Activated CD4-positive, alpha-beta T cell treated with anti-CD3 and anti-CD28 coated beads, Interleukin-2, amount 10 ng/mL, durations not matched to agents 7 days and 5 days (primary cell): ENCODE data around the gene PRPF19. TPM values are rescaled to one million over a fixed set of nuclear protein-coding genes. Genes with fewer than 3 reads are reported as not detected.
A peak's percentile ranks its signal among the peaks of the same experiment; 100 is the strongest.

Source experiments
- CTCF ChIA-PET: fragments of 350-600 bp; sonication (Branson Sonifier 250); formaldehyde crosslinking; loops from one replicate; lab custom pipeline; 2021; ENCODE audit warnings: antibody characterized with exemption; lab: Charles Lee
- POLR2A ChIA-PET: fragments of 350-600 bp; sonication (Branson Sonifier 250); formaldehyde crosslinking; loops from one replicate; lab custom pipeline; 2021; ENCODE audit warnings: antibody characterized with exemption; lab: Charles Lee
- DNase-seq: peaks from one replicate; pipeline ENCODE4 v3.0.0-alpha.2; 2020
- H3K27ac Mint-ChIP-seq: one replicate; pipeline ENCODE4 v1.8.0; 2021; ENCODE audit warnings: mild to moderate bottlenecking, moderate library complexity, mixed read lengths
- H3K27me3 Mint-ChIP-seq: one replicate; pipeline ENCODE4 v1.8.0; 2021; ENCODE audit warnings: mixed read lengths
- H3K36me3 Mint-ChIP-seq: one replicate; pipeline ENCODE4 v1.8.0; 2021; ENCODE audit warnings: low read depth, mixed read lengths
- H3K4me1 Mint-ChIP-seq: one replicate; pipeline ENCODE4 v1.8.0; 2021; ENCODE audit warnings: mixed read lengths
- H3K4me3 Mint-ChIP-seq: one replicate; pipeline ENCODE4 v1.8.0; 2021; ENCODE audit warnings: mild to moderate bottlenecking, moderate library complexity, mixed read lengths
- H3K9me3 Mint-ChIP-seq: one replicate; pipeline ENCODE4 v1.8.0; 2021; ENCODE audit warnings: mixed read lengths
- total RNA-seq, 2 experiments: library from RNA; stranded (reverse); gene quantifications; one replicate each; pipeline ENCODE4 v1.2.3, GENCODE V29; 2021

Gene PRPF19
- total RNA-seq, 2 experiments from 2014 or later = 125 to 128 TPM

- POLR2A ChIA-PET = no interaction called here
- CTCF ChIA-PET = interaction anchor here (0.8 to 2.6 kb wide), 6 partner anchors 9 to 34 kb away, joined by 3 to 9 read pairs (median 3); partner anchors contain the start of gene PTGDR2
- H3K27me3 Mint-ChIP-seq = peaks cover 2% of the 10 kb centered on the region
Measured at GRCh38 chr11:60864856-60865513, 41.4 kb downstream of the PRPF19 start.

DNA sequence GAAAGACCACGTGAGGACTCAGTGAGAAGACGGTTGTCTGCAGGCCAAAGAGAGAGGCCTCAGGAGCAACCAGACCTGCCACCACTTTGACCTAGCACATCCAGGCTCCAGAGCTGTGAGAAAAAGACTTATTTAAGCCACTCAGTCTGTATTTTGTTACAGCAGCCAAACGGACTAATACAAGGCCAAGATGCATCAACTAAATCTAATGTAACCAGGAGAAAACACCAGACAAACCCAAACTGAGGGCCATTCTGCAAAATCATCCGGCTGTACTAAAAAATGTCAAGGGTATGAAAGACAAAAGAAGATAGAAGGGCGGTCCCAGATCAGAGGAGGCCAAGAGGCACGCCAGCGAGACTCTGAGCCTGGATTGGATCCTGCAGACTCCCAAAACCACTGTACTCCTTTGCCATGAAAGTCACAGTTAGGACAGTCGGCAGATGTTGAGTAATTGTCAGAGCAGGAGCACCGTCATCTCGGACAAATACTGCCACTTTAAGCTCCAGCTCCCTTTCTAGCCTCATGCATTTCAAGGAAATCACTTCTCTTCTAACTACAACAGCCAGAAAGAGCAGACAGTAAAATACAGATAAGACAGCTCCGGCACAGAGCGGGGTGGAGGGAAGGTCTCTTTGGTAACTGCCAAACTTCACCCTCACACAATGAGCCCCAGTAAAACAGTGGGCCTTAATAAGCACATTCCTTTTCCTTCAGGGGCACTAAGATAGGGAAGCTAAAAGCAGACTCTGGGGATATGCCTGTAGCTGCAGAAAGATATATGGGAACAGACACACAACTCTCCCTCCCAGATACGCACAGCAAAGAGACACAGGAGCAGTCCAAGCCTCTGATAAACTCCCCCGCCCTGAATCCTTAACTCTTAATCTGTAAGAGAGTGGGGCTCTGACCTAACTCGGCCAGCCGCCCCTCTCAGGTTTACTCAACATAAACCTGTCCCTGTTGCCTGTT, 42.5 kb downstream of the PRPF19 start:
- Mint-ChIP-seq H3K27me3 (peaks cover 2% of the 10 kb centered on the region), H3K27ac (no peak overlapping the region), H3K36me3 (no peaks in the 10 kb centered on the region), H3K4me3 (no peak overlapping the region), H3K4me1 (peaks cover 32% of the 10 kb centered on the region), H3K9me3 (no peaks in the 10 kb centered on the region)
- DNase-seq = no peak
- ChIA-PET POLR2A (no interaction called here), CTCF (interaction anchor here (1.5 to 1.8 kb wide), 4 partner anchors 7 to 25 kb away, joined by 3 to 5 read pairs (median 4); partner anchors contain the start of gene PTGDR2)

More at GRCh38 chr11:60864856-60865513, 41.4 kb downstream of the PRPF19 start:
- no peak overlapping the region for H3K27ac Mint-ChIP-seq
- no peaks in the 10 kb centered on the region for H3K36me3 Mint-ChIP-seq
- no peak overlapping the region for H3K4me3 Mint-ChIP-seq
- H3K9me3 Mint-ChIP-seq = no peaks in the 10 kb centered on the region
- H3K4me1 Mint-ChIP-seq = peaks cover 32% of the 10 kb centered on the region
- no peak for DNase-seq

- H3K27me3 Mint-ChIP-seq = peaks cover 2% of the 10 kb centered on the region
- peaks cover 36% of the 10 kb centered on the region for H3K4me1 Mint-ChIP-seq
- H3K4me3 Mint-ChIP-seq = no peak overlapping the region
- no peak for DNase-seq
- peaks cover 1% of the 10 kb centered on the region for H3K36me3 Mint-ChIP-seq
- ChIA-PET CTCF (interaction anchor here (1.0 to 1.6 kb wide), 2 partner anchors 18 to 27 kb away, joined by 3 to 4 read pairs; no protein-coding TSS in a partner anchor), POLR2A (no interaction called here)
- H3K9me3 Mint-ChIP-seq = no peaks in the 10 kb centered on the region
- no peak overlapping the region for H3K27ac Mint-ChIP-seq
Measured at GRCh38 chr11:60862171-60862570, 44.2 kb downstream of the PRPF19 start.

GRCh38 chr11:60860943-60861342, 45.4 kb downstream of the PRPF19 start:
- CTCF ChIA-PET = interaction anchor here (1.0 to 1.6 kb wide), 3 partner anchors 9 to 27 kb away, joined by 4 to 5 read pairs (median 5); no protein-coding TSS in a partner anchor
- no peak for DNase-seq
- peaks cover 2% of the 10 kb centered on the region for H3K27me3 Mint-ChIP-seq
- H3K9me3 Mint-ChIP-seq = no peaks in the 10 kb centered on the region
- POLR2A ChIA-PET = interaction anchor here (0.6 to 0.7 kb wide), 2 partner anchors 26 to 52 kb away, joined by 4 to 7 read pairs; no protein-coding TSS in a partner anchor
- no peak overlapping the region for H3K4me3 Mint-ChIP-seq
- peaks cover 36% of the 10 kb centered on the region for H3K4me1 Mint-ChIP-seq
- H3K36me3 Mint-ChIP-seq = peaks cover 1% of the 10 kb centered on the region
- no peak overlapping the region for H3K27ac Mint-ChIP-seq

- CTCF ChIA-PET = interaction anchor here (1.6 kb wide), 1 partner anchor 28 kb away, joined by 5 read pairs; no protein-coding TSS in a partner anchor
- H3K27ac Mint-ChIP-seq = no peak overlapping the region
- H3K4me1 Mint-ChIP-seq = peaks cover 33% of the 10 kb centered on the region
- DNase-seq = no peak
- H3K36me3 Mint-ChIP-seq = peaks cover 1% of the 10 kb centered on the region
- H3K9me3 Mint-ChIP-seq = no peaks in the 10 kb centered on the region
- no peak overlapping the region for H3K4me3 Mint-ChIP-seq
- peaks cover 2% of the 10 kb centered on the region for H3K27me3 Mint-ChIP-seq
- POLR2A ChIA-PET = no interaction called here
Measured at GRCh38 chr11:60859616-60860250, 46.7 kb downstream of the PRPF19 start.

DNA sequence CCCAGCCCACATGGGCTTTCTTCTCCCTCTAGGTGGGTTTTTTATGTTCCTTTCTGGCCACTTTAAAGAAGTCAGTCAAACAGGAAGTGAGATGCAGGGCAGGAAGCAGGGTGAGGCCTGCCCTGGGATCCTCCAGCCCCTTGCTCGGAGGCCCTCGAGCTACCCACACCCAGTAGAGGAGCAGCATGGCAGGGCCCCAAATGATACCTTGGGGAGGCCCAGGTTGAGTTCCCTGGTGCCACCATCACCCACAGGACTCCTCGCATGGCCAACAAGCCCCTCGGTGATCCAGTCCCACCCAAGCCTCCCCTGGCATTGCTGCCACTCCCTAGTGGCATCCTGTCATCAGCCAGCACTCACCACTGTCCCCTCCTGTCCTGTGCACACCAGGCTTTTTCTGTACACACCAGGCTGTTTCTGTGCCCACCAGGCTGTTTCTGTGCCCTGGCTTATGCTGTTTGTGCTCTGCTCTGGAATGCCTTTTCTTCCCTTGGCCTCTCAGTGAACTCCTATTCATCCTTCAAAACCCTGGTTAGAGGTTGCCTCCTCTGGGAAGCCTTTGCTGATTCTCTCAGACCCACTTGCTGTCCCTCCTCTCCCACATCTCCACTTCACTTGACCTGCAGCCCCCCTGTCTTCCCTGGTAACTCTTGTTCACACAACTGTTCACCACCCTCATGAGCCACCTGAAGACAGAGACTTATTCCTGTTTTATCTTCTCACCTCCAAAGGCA, 47.5 kb downstream of the PRPF19 start:
- no peak overlapping the region for H3K4me3 Mint-ChIP-seq
- no peaks in the 10 kb centered on the region for H3K9me3 Mint-ChIP-seq
- H3K4me1 Mint-ChIP-seq = peaks cover 31% of the 10 kb centered on the region
- no peak for DNase-seq
- peak overlapping the region; percentile 86 for H3K27ac Mint-ChIP-seq
- H3K27me3 Mint-ChIP-seq = peaks cover 2% of the 10 kb centered on the region
- ChIA-PET CTCF (interaction anchor here (1.2 kb wide), 1 partner anchor 13 kb away, joined by 3 read pairs; no protein-coding TSS in a partner anchor), POLR2A (no interaction called here)
- H3K36me3 Mint-ChIP-seq = peaks cover 1% of the 10 kb centered on the region

GRCh38 chr11:60858236-60858635, 48.1 kb downstream of the PRPF19 start:
- Mint-ChIP-seq H3K36me3 (peaks cover 1% of the 10 kb centered on the region), H3K4me3 (no peak overlapping the region), H3K27ac (peak overlapping the region; percentile 65), H3K27me3 (peaks cover 2% of the 10 kb centered on the region), H3K4me1 (peaks cover 31% of the 10 kb centered on the region), H3K9me3 (no peaks in the 10 kb centered on the region)
- no peak for DNase-seq
- ChIA-PET CTCF (interaction anchor here (1.2 kb wide), 1 partner anchor 12 kb away, joined by 3 read pairs; no protein-coding TSS in a partner anchor), POLR2A (no interaction called here)

DNA sequence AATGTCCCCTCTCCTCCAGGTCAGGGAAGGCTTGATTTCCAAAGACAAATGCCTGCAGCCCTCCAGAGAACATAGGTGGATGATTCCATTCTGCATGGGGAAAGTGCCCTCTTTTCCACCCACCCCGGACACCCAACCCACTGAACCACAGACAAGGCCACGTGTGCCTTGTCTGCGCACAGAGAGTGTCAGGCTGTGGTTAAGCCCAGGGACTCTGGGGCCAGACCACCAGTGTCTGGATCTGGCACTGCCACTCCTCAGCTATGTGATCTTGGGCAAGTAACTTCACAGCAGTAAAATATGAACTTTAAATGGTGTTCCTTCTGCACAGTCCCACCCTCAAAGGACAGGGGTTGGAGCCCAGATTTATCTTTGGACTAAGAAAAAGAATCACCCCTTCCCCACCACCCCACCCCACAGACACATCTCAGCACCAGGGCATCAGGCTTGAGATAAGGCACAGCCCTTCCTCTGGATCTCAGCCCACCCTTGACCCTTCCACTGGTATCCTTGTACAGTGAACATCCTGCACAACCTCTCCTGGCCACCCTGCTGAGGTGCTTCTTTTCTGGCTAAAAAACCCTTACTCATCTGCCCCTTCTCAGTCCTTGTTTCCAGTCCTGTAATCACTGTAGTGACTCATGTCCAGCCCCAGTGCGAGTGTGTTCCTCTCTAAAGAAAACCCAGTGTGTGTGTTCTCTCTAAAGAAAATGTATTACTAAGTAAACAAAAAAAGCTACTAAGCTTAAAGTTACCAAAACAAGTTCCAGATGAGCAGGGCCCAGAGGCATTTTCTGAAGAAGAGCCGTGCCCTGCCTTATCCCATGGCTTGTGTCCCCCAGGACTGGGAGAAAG, 48.8 kb downstream of the PRPF19 start:
- peaks cover 31% of the 10 kb centered on the region for H3K4me1 Mint-ChIP-seq
- POLR2A ChIA-PET = no interaction called here
- H3K36me3 Mint-ChIP-seq = peaks cover 1% of the 10 kb centered on the region
- H3K27me3 Mint-ChIP-seq = peaks cover 2% of the 10 kb centered on the region
- no peak for DNase-seq
- no peak overlapping the region for H3K4me3 Mint-ChIP-seq
- no peaks in the 10 kb centered on the region for H3K9me3 Mint-ChIP-seq
- no peak overlapping the region for H3K27ac Mint-ChIP-seq
- CTCF ChIA-PET = interaction anchor here (0.7 to 1.9 kb wide), 3 partner anchors 7 to 318 kb away, joined by 3 to 5 read pairs (median 4); no protein-coding TSS in a partner anchor

DNA sequence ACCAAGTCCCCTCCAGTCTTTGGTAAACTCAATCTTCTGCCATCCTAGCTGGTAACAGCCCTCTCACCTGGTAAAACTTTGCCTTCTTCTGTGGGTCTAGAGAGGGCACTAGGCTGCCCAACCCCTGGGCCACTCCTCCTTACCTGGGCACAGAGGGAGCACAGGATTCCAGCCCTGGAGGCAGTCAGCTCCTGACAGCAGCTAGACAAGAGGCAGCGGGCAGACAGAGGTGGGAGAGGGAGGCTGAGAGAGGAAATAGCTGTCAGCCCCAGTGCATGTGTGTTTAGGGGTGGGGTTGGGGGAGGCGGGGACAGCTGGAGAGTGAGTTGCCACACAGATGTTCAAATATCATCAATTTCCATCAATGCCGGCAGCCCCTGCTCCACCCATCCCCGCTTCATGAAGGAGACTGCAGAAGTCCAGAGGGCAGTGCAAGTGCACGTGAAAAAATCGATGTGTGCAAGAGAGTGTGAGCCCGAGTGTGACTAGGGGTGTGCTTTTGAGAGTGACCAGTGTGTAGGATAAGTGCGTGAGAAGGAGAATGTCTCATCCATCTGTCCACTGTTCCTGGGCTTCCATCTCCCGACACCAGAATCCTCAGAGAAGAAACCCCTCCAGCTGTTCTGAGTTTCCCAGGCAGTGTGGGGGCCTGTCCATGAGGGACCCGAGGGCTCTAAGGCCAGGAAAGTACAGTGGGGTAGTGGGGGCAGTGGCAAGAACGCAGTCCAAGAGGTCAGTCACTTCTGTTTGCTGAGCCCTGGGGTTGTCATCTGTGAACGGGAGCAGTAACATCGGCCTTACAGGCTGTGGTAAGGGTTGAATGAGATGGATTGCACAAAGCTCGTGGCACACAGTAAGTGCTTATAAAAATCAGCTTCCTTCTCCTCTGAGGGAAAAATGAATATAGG, 50.4 kb downstream of the PRPF19 start, which contains the start of gene PTGDR2:
Gene PTGDR2 (minus strand): TSS at position 225 of the 908 bp plus-strand sequence. CDS start 2,228 bp downstream, outside the sequence.
- POLR2A ChIA-PET = no interaction called here
- H3K4me3 Mint-ChIP-seq = peak within 1 kb of the TSS; percentile 46
- DNase-seq = no peak

More for the DNA sequence above, 50.4 kb downstream of the PRPF19 start, which contains the start of gene PTGDR2:
- Mint-ChIP-seq H3K27me3 (no peaks in the 10 kb centered on the region), H3K4me1 (peaks cover 31% of the 10 kb centered on the region), H3K36me3 (peaks cover 3% of the 10 kb centered on the region), H3K9me3 (no peaks in the 10 kb centered on the region), H3K27ac (no peak within 1 kb of the TSS)
- CTCF ChIA-PET = interaction anchor here (0.9 to 1.9 kb wide), 5 partner anchors 9 to 47 kb away, joined by 3 to 5 read pairs (median 4); no protein-coding TSS in a partner anchor
